ENCODE measurements around the gene ITGB1BP2.

- TF ChIP-seq CTCF (IDR thresholded peaks at IDR 0.05): peak in 5 of 6 experiments; percentile 25 to 37 (median 28)
- TF ChIP-seq POLR2A (IDR thresholded peaks at IDR 0.05): no peak
These were observed 48.1 kb upstream of the ITGB1BP2 start for GRCh38 chrX:71253253-71254091.
